ENCODE results near the gene TEX54. TPM values are rescaled to one million over a fixed set of nuclear protein-coding genes. Genes with fewer than 3 reads are reported as not detected.
"Not testable (repeated sequence)": the region's sequence is repeated elsewhere in the genome, so short reads cannot be mapped to it uniquely, and the experiment has no call there.

Gene TEX54
- total RNA-seq, 2 donors from 2014 or later, result not detected

DNA sequence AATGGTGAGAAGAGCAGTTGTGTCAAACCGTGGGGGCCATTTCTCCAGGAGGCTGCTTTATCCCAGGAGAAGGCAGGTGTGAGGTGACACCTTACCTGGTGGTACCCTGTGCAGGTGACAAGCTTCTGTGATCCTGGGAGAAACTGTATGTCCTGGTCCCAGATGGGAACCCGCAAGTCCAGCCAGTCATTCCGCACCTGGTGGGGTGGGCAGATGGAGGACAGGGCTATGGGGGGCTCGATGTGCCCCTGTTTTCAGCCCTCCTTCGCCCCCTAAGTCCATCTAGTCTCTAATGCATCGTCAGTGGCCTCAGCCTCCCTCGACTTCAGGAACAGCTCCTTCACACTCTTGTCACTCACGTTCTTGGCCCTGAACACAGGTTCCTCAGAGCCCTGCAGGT is 2.7 kb upstream of the TEX54 start:
- H3K36me3 Mint-ChIP-seq (ENCODE audit: low read depth), result peaks cover 7% of the 10 kb centered on the region
- H3K27ac Mint-ChIP-seq, result peak overlapping the region; percentile 63
- no peaks in the 10 kb centered on the region for H3K27me3 Mint-ChIP-seq
- peaks cover 42% of the 10 kb centered on the region for H3K4me1 Mint-ChIP-seq
- no peak overlapping the region for H3K4me3 Mint-ChIP-seq
- H3K9me3 ChIP-seq (ENCODE audit: control insufficient read depth, low read length, poor library complexity, severe bottlenecking), result no peaks in the 10 kb centered on the region
- ATAC-seq (no peak), DNase-seq (no peak)

DNA sequence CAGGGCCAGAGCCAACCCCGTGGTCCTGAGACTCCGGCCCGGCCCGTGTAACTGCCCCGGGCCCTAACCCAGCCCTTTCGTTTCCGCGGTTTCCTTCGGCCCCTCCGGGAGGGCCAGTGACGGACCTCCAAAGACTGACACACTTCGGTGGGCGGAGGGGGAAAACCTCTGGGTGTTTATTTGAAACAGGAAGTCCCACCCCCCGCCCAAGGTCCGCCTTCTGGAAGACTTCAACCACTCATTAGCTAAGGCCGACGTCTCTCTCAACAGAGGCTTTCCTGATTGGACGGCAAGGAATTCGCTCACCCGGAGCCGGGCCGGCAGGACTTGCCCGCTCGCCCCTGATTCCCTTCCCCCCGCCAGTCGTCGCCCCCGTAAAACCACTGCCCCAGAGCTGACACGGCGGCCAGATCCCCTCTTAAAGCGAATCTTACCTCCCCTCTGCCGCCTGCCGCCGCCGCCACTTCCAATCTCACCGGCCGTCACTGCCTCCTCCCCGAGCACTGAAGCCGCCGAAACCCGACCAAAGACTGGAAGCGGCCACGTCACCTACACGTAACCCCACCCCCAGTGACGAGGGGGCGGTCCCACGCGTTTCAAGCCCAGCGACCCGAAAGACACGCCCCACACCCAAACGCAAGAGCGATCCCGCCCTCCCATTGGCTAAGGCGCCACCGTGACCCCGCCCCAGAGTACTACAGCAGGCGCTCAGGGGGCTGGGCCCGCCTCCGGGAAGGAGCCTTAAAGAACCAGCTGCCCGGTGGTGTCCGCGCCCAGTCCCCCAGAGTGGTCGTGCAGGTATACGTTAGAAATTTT is 913 bp downstream of the TEX54 start, which contains the start of gene STX5:
Gene STX5 (minus strand): TSS at position 532 of the 816 bp plus-strand sequence. CDS start 808 bp downstream, outside the sequence.
- Mint-ChIP-seq H3K4me1 (peaks cover 33% of the 10 kb centered on the region), H3K36me3 (ENCODE audit: low read depth) (no peaks in the 10 kb centered on the region)

DNA sequence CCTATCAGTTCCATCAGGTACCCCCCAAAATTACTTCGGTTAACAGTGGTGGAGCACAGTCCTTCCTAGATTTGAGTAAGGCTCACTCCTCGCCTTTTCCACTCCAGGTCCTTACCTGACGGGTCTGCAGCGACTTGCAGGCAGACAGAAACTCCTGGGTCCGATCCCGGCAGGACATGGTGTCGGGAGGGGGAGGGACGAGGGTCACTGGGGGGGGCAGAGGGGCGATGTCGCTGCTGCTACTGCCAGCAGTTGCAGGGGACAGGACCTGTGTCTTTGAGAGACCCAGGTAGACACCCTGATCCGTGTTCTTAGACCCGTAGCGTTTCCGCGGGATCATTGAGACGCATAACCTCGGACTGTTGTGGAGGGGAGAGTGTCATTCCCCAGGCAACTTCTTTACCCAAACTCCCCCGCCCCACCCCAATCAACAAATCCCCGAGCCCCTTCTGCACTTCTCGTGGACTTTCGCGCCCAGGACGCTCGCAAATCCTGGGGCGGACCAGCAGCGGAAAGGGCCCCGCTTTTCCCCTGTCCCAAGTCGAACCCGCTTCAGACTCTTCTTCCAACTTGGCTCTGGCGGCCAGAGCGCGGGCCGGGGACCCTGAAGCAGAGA is 1.6 kb downstream of the TEX54 start:
- DNase-seq (no peak), ATAC-seq (no peak)
- Mint-ChIP-seq H3K27ac (peak overlapping the region; percentile 99), H3K36me3 (ENCODE audit: low read depth) (no peaks in the 10 kb centered on the region), H3K4me1 (peaks cover 31% of the 10 kb centered on the region), H3K4me3 (peak overlapping the region; percentile 99), H3K27me3 (no peaks in the 10 kb centered on the region)
- H3K9me3 ChIP-seq (ENCODE audit: control insufficient read depth, low read length, poor library complexity, severe bottlenecking), result no peaks in the 10 kb centered on the region

More for the DNA sequence above, 913 bp downstream of the TEX54 start, which contains the start of gene STX5:
- H3K27me3 Mint-ChIP-seq, result no peaks in the 10 kb centered on the region
- H3K27ac Mint-ChIP-seq, result peak within 1 kb of the TSS; percentile 99
- H3K9me3 ChIP-seq (ENCODE audit: control insufficient read depth, low read length, poor library complexity, severe bottlenecking), result no peaks in the 10 kb centered on the region
- peak within 1 kb of the TSS; percentile 99 for H3K4me3 Mint-ChIP-seq
- ATAC-seq (peak; percentile 93), DNase-seq (peak; percentile 98 to 99 (median 98))

DNA sequence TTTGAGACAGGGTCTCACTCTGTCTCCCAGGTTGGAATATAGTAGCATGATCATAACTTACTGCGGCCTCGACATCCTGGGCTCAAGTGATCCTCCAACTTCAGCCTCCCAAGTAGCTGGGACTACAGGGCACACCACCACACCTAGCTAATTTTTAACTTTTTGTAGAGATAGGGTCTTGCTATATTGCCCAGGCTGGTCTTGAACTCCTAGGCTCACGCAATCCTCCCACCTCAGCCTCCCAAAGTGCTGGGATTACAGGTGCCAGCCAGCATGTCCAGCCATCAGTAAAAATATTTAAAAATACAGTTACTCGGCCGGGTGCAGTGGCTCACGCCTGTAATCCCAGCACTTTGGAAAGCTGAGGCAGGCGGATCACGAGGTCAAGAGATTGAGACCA is 4.5 kb downstream of the TEX54 start:
- not testable (repeated sequence) for H3K4me3 Mint-ChIP-seq; H3K36me3 Mint-ChIP-seq (ENCODE audit: low read depth); H3K27me3 Mint-ChIP-seq; DNase-seq; ATAC-seq; H3K27ac Mint-ChIP-seq; H3K9me3 ChIP-seq (ENCODE audit: control insufficient read depth, low read length, poor library complexity, severe bottlenecking)
- H3K4me1 Mint-ChIP-seq, result peaks cover 24% of the 10 kb centered on the region

DNA sequence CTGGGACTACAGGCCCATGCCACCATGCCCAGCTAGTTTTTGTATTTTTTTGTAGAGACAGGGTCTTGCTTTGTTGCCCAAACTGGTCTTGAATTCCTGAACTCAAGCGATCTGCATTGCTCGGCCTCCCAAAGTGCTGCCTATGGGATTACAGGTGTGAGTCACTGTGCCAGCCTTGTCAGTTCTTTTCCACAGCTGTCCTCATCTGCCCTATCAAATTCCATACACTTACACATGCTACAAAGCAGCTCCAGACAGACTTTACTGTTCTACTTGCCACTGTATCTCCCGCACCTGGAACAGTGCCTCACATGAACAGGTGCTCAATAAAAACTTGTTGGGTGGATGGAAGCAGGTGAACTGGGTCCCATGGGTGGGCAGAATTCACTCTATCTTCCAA is 9.0 kb downstream of the TEX54 start:
- no peak for DNase-seq
- ATAC-seq, result no peak
- Mint-ChIP-seq H3K4me3 (no peak overlapping the region), H3K27ac (no peak overlapping the region), H3K27me3 (no peaks in the 10 kb centered on the region), H3K4me1 (peaks cover 7% of the 10 kb centered on the region), H3K36me3 (ENCODE audit: low read depth) (peaks cover 7% of the 10 kb centered on the region)
- no peaks in the 10 kb centered on the region for H3K9me3 ChIP-seq (ENCODE audit: control insufficient read depth, low read length, poor library complexity, severe bottlenecking)

DNA sequence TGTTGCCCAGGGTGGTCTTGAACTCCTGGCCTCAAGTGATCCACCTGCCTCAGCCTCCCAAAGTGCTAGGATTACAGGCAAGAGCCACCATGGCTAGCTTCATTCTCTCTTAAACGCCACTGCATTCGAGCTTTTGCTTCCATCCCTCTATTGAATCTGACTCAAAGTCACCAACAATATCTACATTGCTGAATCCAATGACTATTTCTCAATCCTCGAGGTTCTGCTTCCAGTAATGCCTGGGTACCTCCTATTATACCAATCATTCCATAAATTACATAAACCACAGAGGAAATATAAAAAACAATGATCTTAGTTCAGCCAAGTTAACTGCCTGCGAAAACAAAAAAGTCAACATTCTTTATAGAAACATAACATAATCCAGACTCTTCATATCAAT is 15.5 kb downstream of the TEX54 start:
- Mint-ChIP-seq H3K36me3 (ENCODE audit: low read depth) (peaks cover 2% of the 10 kb centered on the region), H3K4me3 (no peak overlapping the region), H3K4me1 (peaks cover 3% of the 10 kb centered on the region), H3K27ac (no peak overlapping the region), H3K27me3 (no peaks in the 10 kb centered on the region)
- ATAC-seq, result no peak
- no peak for DNase-seq
- no peaks in the 10 kb centered on the region for H3K9me3 ChIP-seq (ENCODE audit: control insufficient read depth, low read length, poor library complexity, severe bottlenecking)

DNA sequence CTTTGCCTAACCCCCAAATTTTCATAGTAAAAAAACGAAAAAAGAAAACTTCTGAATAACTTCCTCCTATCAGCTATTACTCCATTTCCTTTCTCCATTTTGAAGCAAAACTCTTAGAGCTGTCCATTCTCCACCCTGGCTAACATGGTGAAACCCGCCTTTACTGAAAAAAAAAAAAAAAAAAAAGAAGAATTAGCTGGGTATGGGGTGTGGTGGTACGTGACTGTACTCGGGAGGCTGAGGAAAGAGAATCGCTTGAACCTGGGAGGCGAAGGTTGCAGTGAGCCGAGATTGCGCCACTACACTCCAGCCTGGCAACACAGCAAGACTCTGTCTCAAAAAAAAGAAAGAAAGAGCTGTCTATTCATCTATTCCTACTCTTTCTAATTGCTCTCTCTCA is 16.1 kb downstream of the TEX54 start:
- Mint-ChIP-seq H3K27ac (no peak overlapping the region), H3K36me3 (ENCODE audit: low read depth) (peaks cover 2% of the 10 kb centered on the region), H3K27me3 (no peaks in the 10 kb centered on the region), H3K4me3 (no peak overlapping the region), H3K4me1 (peaks cover 3% of the 10 kb centered on the region)
- DNase-seq, result no peak
- no peak for ATAC-seq
- H3K9me3 ChIP-seq (ENCODE audit: control insufficient read depth, low read length, poor library complexity, severe bottlenecking), result no peaks in the 10 kb centered on the region

DNA sequence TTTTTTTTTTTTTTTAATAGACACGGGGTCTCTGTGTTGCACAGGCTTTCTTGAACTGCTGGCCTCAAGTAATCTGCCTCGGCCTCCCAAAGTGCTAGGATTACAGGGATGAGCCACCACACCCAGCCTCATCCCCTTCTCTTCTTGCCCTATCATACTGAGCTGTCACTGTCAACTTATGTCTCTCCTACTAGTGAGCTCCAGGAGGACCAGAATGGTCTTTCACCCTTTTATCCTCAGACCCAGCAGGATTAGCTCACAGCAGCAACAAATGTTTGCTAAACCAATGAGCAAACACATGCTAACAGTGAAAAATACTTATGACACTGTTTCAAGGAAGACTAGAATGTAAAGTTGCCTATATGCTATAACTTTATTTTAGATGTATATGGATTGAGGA is 21.0 kb downstream of the TEX54 start:
- ATAC-seq, result no peak
- no peaks in the 10 kb centered on the region for H3K36me3 Mint-ChIP-seq (ENCODE audit: low read depth)
- peak overlapping the region; percentile 92 for H3K27ac Mint-ChIP-seq

DNA sequence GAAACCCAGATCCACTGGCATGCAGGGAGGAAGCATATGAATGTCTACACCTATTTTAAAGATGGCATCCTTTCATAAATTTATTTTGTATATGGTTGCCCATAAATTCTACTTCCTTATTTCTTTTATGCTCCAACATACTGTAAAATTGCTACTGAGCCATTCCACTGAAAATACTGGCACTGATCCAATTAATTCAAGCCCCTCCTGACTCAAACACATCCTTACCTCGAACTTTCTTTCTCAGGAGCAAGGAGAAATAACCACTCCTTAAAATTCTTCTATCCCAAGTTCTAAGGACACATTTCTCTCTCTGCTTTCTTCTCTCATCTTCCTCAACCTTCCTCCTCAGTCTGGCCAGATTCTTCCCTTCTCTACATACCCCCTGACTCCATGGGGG is 21.9 kb downstream of the TEX54 start:
- Mint-ChIP-seq H3K36me3 (ENCODE audit: low read depth) (no peaks in the 10 kb centered on the region), H3K4me3 (no peak overlapping the region), H3K27ac (peak overlapping the region; percentile 92)

More for the DNA sequence above, 21.0 kb downstream of the TEX54 start:
- Mint-ChIP-seq H3K27me3 (no peaks in the 10 kb centered on the region), H3K4me1 (peaks cover 13% of the 10 kb centered on the region), H3K4me3 (peak overlapping the region; percentile 73)
- H3K9me3 ChIP-seq (ENCODE audit: control insufficient read depth, low read length, poor library complexity, severe bottlenecking), result no peaks in the 10 kb centered on the region
- no peak for DNase-seq

DNA sequence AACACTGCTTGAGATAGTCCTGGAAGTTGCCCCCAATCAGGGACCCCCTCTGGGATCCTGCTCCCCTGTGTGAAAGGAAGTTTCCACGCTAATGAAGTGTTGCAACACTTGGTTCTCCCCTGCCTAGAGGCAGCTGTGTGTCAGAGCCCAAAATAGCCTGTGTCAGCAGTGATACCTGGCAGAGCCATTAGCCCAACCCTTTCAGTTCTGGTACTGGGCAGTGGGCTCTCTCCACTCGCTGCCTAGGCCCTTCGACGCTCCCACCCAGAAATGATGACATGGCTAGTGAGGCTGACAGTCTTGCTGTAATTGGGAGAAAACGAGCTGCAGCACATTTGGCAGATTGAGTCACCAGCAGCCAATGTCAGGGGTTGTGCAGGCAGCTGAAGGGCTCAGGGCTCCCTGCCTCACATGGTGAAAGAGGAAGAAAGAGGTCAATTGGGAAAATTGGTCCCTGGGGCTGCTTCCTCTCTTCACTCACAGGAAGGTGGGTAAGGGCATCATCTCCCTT is 26.0 kb downstream of the TEX54 start:
- Mint-ChIP-seq H3K4me1 (peaks cover 29% of the 10 kb centered on the region), H3K27ac (peak overlapping the region; percentile 96), H3K27me3 (no peaks in the 10 kb centered on the region), H3K4me3 (no peak overlapping the region), H3K36me3 (ENCODE audit: low read depth) (peaks cover 2% of the 10 kb centered on the region)
- DNase-seq (no peak), ATAC-seq (no peak)
- no peaks in the 10 kb centered on the region for H3K9me3 ChIP-seq (ENCODE audit: control insufficient read depth, low read length, poor library complexity, severe bottlenecking)

More for the DNA sequence above, 21.9 kb downstream of the TEX54 start:
- peaks cover 16% of the 10 kb centered on the region for H3K4me1 Mint-ChIP-seq
- H3K9me3 ChIP-seq (ENCODE audit: control insufficient read depth, low read length, poor library complexity, severe bottlenecking), result no peaks in the 10 kb centered on the region
- no peak for ATAC-seq
- H3K27me3 Mint-ChIP-seq, result no peaks in the 10 kb centered on the region
- no peak for DNase-seq

DNA sequence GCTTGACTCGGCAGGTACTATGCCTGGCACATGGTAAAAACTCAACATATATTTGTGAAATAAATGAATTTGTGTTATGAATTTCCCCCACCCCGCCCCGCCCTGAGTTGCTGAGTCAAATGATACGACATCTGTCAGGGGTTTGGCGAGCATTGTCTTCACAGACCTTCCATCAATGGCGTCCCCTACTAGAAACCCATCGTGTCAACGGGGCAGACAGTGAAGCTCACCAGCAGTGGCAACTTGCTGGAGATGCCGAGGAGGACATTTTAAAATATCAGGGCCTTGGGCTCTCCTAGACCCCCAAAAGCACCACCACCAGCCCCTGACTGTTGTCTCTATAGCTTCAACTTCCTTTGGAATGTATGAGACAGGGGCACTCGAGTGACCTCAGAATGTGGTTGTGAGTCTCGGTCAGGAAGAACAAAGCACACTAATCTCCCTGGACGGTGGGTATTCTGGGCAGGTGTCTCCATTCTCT is 26.6 kb downstream of the TEX54 start:
- no peaks in the 10 kb centered on the region for H3K9me3 ChIP-seq (ENCODE audit: control insufficient read depth, low read length, poor library complexity, severe bottlenecking)
- DNase-seq, result no peak
- Mint-ChIP-seq H3K27ac (peak overlapping the region; percentile 96), H3K27me3 (no peaks in the 10 kb centered on the region), H3K4me1 (peaks cover 25% of the 10 kb centered on the region), H3K36me3 (ENCODE audit: low read depth) (peaks cover 2% of the 10 kb centered on the region), H3K4me3 (peak overlapping the region; percentile 97)
- ATAC-seq, result peak; percentile 33

DNA sequence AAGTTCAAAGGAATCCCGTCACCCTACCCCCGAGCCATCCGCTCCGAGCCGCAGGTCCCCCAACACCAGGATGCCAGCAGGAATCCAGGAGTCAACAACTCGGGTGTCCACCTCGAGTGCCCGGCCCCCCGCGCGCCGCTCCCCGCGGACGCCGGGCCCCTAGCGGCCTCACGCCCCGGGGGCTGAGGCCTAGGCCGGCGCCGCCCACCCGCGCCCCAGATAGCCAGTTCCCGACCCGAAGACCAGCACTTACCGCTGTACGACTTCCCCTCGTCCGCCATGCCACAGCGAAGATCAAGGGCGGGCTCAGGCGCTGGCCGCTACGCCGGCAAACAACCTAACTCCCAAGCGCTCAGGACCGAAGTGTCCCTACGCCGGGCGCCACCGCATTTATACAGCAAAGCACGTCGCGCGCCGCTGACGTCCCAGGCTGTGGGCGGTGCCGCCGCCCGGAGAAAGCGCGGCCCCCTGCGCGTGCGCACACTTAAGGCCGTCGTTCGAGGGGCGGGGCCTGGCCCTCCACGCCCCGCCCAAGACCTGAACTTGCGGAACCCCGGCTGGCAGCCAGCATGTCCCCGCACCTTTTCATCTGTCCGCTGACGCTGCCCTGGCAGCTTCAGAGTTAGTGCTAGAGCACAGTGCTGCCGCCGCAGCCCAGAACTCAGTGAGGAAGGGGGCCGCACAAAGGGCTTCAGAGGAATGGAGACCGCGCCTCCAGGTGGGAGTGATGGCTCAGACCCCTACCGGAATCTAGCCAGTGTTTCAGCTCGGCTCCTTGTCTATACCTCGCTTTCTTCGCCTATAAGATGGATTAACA is 27.4 kb downstream of the TEX54 start, which contains the start of gene NXF1:
Gene NXF1 (minus strand): TSS at position 365 of the 817 bp plus-strand sequence. CDS start 84 bp downstream, at position 281.
- Mint-ChIP-seq H3K4me3 (peak within 1 kb of the TSS; percentile 97), H3K36me3 (ENCODE audit: low read depth) (peaks cover 2% of the 10 kb centered on the region), H3K4me1 (peaks cover 22% of the 10 kb centered on the region), H3K27me3 (no peaks in the 10 kb centered on the region), H3K27ac (peak within 1 kb of the TSS; percentile 96)
- DNase-seq (peak; percentile 97 to 98 (median 97)), ATAC-seq (peak; percentile 85)
- H3K9me3 ChIP-seq (ENCODE audit: control insufficient read depth, low read length, poor library complexity, severe bottlenecking), result no peaks in the 10 kb centered on the region
